Heart left ventricle (tissue), 13 donors: ENCODE results near the gene VDAC2.

Experiments used
- POLR2A ChIP-seq, 2 donors: fragments of 450-650 bp; IDR thresholded peaks; one replicate each; pipeline ENCODE4 v1.6.1; 2017; ENCODE audit warnings: antibody characterized with exemption in 2 of 2, mild to moderate bottlenecking in 2 of 2, moderate library complexity in 2 of 2
- TF ChIP-seq, protein P1 (sequence below), 12 donors: fragments of 200-600 bp; sonication (generic) in 4 of 12; IDR thresholded peaks; one replicate each; pipeline versions ENCODE4 v1.5.0 to v1.8.0; 2018 to 2022; ENCODE audit warnings: antibody characterized with exemption in 12 of 12, mild to moderate bottlenecking in 5 of 12
- donor health status: ischemic (EF 13 %, LVEDD 7.1; RV severe dilation, severe dysfunction).
- donor health status: DM: no; HTN: yes; CAD: no.
- donor health status: DM: no; HTN: no; CAD: no.
- donor health status: ischemic (EF 25% LVEDD 6.9; RV normal size, moderate dysfunction).
- donor health status: ischemic (EF 25% LVEDD 5.7; RV mildly dilated, moderate dysfunction).
- donor health status: ischemic (EF 35%, LVEDD 5.7; RV mildly dilated, moderate dysfunction).
- donor health status: nonischemic (EF 11% LVEDD 7.7; RV severe dilation, severe dysfunction).
- donor health status: DM: yes; HTN: yes; CAD: no.
- donor health status: PGD.
- donor health status: ischemic (EF 29% LVEDD 5.4; RV normal size, mild dysfunction).
- donor health status: nonischemic (EF 23%, LVEDD 6.1; RV moderate dilation, normal function).

DNA sequence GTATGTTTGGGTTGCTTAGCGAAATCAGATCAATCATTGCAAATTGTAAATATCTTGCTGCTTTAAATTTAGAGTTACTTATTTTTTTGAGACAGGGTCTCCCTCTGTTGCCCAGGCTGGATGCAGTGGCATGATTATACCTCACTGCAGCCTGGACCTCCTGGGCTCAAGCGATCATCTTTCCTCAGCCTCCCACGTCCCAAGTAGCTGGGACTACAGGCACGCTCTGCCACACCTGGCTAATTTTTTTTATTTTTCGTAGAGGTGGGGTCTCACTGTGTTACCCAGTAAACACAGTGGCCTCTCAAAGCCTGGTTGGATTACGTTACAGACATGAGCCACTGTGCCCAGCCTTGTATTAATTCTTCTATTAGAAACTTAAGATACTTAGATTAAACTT is 1.7 kb downstream of the VDAC2 start:
- TF ChIP-seq, protein P1, sequence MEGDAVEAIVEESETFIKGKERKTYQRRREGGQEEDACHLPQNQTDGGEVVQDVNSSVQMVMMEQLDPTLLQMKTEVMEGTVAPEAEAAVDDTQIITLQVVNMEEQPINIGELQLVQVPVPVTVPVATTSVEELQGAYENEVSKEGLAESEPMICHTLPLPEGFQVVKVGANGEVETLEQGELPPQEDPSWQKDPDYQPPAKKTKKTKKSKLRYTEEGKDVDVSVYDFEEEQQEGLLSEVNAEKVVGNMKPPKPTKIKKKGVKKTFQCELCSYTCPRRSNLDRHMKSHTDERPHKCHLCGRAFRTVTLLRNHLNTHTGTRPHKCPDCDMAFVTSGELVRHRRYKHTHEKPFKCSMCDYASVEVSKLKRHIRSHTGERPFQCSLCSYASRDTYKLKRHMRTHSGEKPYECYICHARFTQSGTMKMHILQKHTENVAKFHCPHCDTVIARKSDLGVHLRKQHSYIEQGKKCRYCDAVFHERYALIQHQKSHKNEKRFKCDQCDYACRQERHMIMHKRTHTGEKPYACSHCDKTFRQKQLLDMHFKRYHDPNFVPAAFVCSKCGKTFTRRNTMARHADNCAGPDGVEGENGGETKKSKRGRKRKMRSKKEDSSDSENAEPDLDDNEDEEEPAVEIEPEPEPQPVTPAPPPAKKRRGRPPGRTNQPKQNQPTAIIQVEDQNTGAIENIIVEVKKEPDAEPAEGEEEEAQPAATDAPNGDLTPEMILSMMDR (IDR thresholded peaks at IDR 0.05): no peak
- no peak for TF ChIP-seq POLR2A (IDR thresholded peaks at IDR 0.05)
